Thoracic aorta (tissue), 2 donors: ENCODE measurements around the gene ADGRF5. TPM values are rescaled to one million over a fixed set of nuclear protein-coding genes. Genes with fewer than 3 reads are reported as not detected.

Experiments used
- ATAC-seq: fragments of 150-250 bp; one replicate; pipeline ENCODE4 v1.8.0; 2017; ENCODE audit warnings: low read depth; ENCODE audit not compliant: insufficient number of reproducible peaks, low FRiP score
- DNase-seq: peaks from one replicate; pipeline ENCODE4 v3.0.0-alpha.2; 2020; ENCODE audit warnings: low spot score
- H3K27ac ChIP-seq, 2 donors: fragments of 200-600 bp; sonication (generic); 1 replicate in 1 of 2; 2 replicates in 1 of 2; pipeline ENCODE4 v1.5.1; 2016; ENCODE audit warnings: mild to moderate bottlenecking in 2 of 2, moderate library complexity in 2 of 2
- H3K27me3 ChIP-seq: fragments of 200-600 bp; sonication (generic); replicated peaks from 2 replicates; pipeline ENCODE4 v1.6.0; 2016; ENCODE audit warnings: mild to moderate bottlenecking; ENCODE audit not compliant: insufficient read depth
- H3K36me3 ChIP-seq: fragments of 200-600 bp; sonication (generic); one replicate; pipeline ENCODE4 v1.5.1; 2016
- H3K4me1 ChIP-seq, 2 donors: fragments of 200-600 bp; sonication (generic); 1 replicate in 1 of 2; 2 replicates in 1 of 2; pipeline versions ENCODE4 v1.5.1 to v1.6.0; 2016; ENCODE audit warnings: low read depth in 2 of 2, mild to moderate bottlenecking in 1 of 2; ENCODE audit not compliant: control insufficient read depth in 1 of 2
- H3K4me3 ChIP-seq: fragments of 200-600 bp; sonication (generic); 2 replicates; pipeline ENCODE4 v1.5.1; 2016; ENCODE audit warnings: mild to moderate bottlenecking
- H3K9me3 ChIP-seq: fragments of 200-600 bp; sonication (generic); 2 replicates; pipeline ENCODE4 v1.5.1; 2016
- total RNA-seq, 2 donors: library from RNA; depleted of rRNA; stranded (reverse); fragments of >200 nt; gene quantifications; one replicate each; pipeline versions ENCODE4 v1.1.0 to v1.2.3, GENCODE V29; 2016
- TF ChIP-seq, protein P1 (sequence below): fragments of 200-600 bp; sonication (generic); IDR thresholded peaks from one replicate; pipeline ENCODE4 v1.5.1; 2019; ENCODE audit warnings: antibody characterized with exemption

Gene ADGRF5
- total RNA-seq, 2 donors from 2014 or later, result 13.5 to 18.1 TPM

DNA sequence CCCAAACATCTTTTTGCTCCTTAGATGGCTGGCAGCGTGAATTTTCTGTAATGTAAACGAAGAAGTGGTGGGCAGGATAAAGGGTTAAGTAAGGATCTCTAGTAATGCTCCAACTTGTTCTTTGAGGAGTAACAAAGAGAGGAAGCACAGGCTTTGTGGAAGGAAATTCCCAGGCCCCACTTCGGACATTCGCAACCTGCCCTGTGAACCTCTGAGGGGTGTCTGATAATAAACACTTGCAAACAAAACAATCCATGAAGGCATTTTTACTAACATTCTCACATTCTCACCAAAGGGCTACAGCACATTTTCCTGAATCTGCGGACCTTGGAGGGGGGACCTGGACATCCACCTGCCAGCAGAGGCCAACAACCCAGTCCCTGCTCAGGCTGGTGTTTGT is 25.8 kb upstream of the ADGRF5 start:
- peaks cover 5 to 10% of the 10 kb centered on the region in 2 donors for H3K4me1 ChIP-seq
- DNase-seq (no peak), ATAC-seq (no peak)
- no peak overlapping the region for H3K27ac ChIP-seq
- no peak overlapping the region for H3K4me3 ChIP-seq
- H3K9me3 ChIP-seq, result no peaks in the 10 kb centered on the region
- no peaks in the 10 kb centered on the region for H3K27me3 ChIP-seq
- TF ChIP-seq, protein P1, sequence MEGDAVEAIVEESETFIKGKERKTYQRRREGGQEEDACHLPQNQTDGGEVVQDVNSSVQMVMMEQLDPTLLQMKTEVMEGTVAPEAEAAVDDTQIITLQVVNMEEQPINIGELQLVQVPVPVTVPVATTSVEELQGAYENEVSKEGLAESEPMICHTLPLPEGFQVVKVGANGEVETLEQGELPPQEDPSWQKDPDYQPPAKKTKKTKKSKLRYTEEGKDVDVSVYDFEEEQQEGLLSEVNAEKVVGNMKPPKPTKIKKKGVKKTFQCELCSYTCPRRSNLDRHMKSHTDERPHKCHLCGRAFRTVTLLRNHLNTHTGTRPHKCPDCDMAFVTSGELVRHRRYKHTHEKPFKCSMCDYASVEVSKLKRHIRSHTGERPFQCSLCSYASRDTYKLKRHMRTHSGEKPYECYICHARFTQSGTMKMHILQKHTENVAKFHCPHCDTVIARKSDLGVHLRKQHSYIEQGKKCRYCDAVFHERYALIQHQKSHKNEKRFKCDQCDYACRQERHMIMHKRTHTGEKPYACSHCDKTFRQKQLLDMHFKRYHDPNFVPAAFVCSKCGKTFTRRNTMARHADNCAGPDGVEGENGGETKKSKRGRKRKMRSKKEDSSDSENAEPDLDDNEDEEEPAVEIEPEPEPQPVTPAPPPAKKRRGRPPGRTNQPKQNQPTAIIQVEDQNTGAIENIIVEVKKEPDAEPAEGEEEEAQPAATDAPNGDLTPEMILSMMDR, result no peak
- H3K36me3 ChIP-seq, result no peaks in the 10 kb centered on the region

DNA sequence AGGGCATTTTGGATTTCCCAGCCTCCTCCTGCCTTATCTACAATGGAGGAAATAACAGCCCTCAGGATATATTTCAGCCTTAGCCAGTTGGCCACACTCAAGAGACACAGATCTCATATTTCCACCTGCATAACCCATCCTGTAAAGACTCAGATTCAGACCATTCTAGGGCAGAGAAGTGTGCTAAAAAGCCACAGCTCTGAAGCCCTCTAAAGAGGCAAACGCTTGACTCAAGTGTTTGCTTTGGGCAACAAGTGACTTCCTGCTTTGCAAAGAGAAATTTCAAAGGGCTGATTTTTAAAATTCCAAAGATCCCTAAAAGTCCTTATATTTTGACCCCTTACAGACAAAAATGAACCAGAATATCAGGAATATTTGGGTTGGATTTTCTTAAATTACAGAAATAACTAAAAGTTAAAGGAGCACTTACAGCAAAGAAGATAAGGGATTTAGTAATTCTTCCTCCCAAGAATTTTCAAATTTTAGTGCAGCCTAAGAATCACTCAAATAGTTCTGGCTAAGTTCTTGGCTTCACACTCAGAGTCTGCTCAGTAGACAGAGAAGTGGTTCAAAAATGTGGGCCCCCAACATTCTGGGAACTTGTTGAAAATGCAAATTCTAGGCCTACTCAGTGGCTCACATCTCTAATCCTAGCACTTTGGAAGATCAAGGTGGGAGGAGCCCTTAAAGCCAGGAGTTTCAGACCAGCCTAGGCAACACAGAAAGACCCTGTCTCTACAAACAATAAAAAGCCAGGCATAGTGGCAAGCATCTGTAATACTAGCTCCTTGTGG is 18.9 kb upstream of the ADGRF5 start:
- Histone ChIP-seq H3K36me3 (no peaks in the 10 kb centered on the region), H3K27ac (no peak overlapping the region)

DNA sequence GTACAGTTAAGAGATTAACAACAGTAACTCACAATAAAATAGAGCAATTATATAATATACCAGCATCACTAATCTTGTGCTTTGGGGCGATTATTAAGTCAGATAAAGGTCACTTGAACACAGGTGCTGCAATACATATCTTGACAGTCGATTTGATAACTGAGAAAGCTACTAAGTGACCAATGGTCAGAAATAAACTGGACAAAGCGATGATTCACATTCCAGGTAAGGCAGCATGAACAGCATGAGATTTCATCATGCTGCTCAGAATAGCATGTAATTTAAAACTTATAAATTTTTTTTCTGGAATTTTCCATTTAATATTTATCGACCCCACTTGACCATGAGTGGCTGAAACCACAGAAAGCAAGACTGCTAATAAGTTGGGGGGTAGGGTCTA is 15.9 kb upstream of the ADGRF5 start:
- no peaks in the 10 kb centered on the region for H3K27me3 ChIP-seq
- ATAC-seq, result no peak
- no peak overlapping the region for H3K27ac ChIP-seq
- H3K36me3 ChIP-seq, result no peaks in the 10 kb centered on the region
- DNase-seq, result no peak
- TF ChIP-seq, protein P1, result no peak
- H3K4me3 ChIP-seq, result no peak overlapping the region
- peaks cover 0 to 12% of the 10 kb centered on the region in 2 donors for H3K4me1 ChIP-seq
- no peaks in the 10 kb centered on the region for H3K9me3 ChIP-seq

More for the DNA sequence above, 18.9 kb upstream of the ADGRF5 start:
- no peaks in the 10 kb centered on the region for H3K4me1 ChIP-seq
- no peaks in the 10 kb centered on the region for H3K27me3 ChIP-seq
- TF ChIP-seq, protein P1, result no peak
- DNase-seq, result no peak
- H3K4me3 ChIP-seq, result no peak overlapping the region
- no peaks in the 10 kb centered on the region for H3K9me3 ChIP-seq
- ATAC-seq, result no peak

DNA sequence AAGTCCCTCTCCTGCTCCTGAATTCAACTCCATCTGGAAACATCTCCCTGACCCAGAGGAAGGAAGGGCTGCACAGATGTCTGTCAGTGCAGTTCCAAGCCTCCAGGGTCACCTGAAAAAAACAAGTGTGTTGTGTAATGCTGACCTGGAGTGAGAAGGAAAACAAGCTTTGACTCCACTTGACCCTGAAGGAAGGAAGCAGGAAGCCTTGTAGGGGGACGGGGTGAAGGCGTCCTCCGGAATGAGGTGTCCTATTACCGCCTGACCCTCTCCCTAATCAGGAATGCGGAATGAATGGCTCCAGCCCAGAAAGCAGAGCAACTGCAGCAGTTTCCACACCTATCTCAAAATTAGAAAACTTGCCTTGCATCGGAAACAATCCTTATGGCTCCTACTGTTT is 13.9 kb upstream of the ADGRF5 start:
- no peaks in the 10 kb centered on the region for H3K9me3 ChIP-seq
- DNase-seq, result no peak
- no peaks in the 10 kb centered on the region for H3K36me3 ChIP-seq
- no peak overlapping the region for H3K27ac ChIP-seq
- TF ChIP-seq, protein P1, result no peak
- no peaks in the 10 kb centered on the region for H3K27me3 ChIP-seq
- no peak for ATAC-seq
- H3K4me1 ChIP-seq, result peaks cover 4 to 16% of the 10 kb centered on the region in 2 donors
- H3K4me3 ChIP-seq, result no peak overlapping the region

DNA sequence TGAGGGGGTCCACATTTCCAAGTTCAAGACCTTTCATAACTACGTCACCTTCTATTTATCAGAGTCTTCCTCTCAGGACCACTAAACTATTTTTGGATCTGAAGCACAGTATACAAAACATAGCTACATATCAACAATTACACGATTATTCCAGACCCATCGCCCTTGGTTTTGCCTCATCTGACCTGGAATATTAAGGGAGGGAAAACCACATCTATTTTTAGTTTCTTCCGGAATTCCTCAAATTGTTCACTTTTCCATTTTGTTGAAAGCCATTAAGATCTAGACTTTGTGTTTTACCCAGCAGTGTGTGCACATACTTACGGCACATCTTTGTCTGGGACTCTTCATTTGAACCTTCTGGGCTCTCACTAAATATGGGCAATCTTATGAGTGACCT is 12.0 kb upstream of the ADGRF5 start:
- H3K27ac ChIP-seq, result no peak overlapping the region
- TF ChIP-seq, protein P1, result no peak

More for the DNA sequence above, 12.0 kb upstream of the ADGRF5 start:
- no peaks in the 10 kb centered on the region for H3K27me3 ChIP-seq
- peaks cover 4 to 16% of the 10 kb centered on the region in 2 donors for H3K4me1 ChIP-seq
- DNase-seq (no peak), ATAC-seq (no peak)
- H3K9me3 ChIP-seq, result no peaks in the 10 kb centered on the region
- H3K36me3 ChIP-seq, result no peaks in the 10 kb centered on the region
- no peak overlapping the region for H3K4me3 ChIP-seq
